TTC549 (cell line): ENCODE results near the gene MUC21.
"Not testable (repeated sequence)": the region's sequence is repeated elsewhere in the genome, so short reads cannot be mapped to it uniquely, and the experiment has no call there.

Source experiments
- FAIRE-seq: peaks from 2 replicates; lab custom pipeline; 2012; peaks lifted over from hg19 to GRCh38; lab: Jason Lieb, UNC

Gene MUC21

DNA sequence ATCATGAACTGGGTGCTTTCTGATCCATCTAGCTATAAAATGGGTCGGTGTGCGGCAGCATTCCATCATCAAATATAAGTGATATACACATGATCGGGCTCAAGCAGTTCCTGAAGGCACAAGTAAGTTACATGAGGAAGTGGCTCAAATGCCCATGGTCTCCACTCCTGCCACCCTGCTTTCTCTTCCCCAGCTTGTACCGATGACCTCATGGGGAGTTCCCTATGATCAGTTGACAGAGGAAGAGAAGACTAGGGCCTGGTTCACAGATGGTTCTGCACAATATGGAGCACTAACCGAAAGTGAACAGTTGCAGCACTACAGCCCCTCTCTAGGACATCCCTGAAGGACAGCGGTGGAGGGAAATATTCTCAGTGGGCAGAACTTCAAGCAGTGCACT is 14.3 kb upstream of the MUC21 start:
- not testable (repeated sequence) for FAIRE-seq

- FAIRE-seq, result no peak
Measured at GRCh38 chr6:30970946-30971345, 12.6 kb upstream of the MUC21 start.

DNA sequence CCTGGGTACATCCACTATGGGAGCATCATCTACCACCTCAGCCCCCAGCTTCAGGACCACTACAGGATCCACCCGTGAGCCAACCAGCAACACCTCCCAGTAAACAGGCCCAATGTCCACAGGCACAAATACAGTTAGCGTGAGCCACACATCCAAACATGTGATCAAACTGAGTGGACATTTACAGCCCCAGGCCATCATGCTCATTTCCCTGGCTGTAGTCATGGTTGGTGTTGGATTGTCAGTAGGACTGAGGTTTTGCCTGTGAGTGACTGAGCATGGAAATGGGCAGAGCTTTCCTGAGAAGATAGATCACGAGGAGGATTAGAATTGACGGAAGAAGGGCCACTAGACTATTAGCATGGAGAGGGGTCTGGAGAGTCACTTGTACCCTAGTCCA is 10.7 kb upstream of the MUC21 start:
- FAIRE-seq, result no peak

- no peak for FAIRE-seq
Measured at GRCh38 chr6:30974490-30975252, 8.8 kb upstream of the MUC21 start.

GRCh38 chr6:30979141-30979540 is 4.4 kb upstream of the MUC21 start:
- FAIRE-seq, result no peak

- FAIRE-seq, result no peak
Measured at GRCh38 chr6:30979690-30980089, 3.8 kb upstream of the MUC21 start.

DNA sequence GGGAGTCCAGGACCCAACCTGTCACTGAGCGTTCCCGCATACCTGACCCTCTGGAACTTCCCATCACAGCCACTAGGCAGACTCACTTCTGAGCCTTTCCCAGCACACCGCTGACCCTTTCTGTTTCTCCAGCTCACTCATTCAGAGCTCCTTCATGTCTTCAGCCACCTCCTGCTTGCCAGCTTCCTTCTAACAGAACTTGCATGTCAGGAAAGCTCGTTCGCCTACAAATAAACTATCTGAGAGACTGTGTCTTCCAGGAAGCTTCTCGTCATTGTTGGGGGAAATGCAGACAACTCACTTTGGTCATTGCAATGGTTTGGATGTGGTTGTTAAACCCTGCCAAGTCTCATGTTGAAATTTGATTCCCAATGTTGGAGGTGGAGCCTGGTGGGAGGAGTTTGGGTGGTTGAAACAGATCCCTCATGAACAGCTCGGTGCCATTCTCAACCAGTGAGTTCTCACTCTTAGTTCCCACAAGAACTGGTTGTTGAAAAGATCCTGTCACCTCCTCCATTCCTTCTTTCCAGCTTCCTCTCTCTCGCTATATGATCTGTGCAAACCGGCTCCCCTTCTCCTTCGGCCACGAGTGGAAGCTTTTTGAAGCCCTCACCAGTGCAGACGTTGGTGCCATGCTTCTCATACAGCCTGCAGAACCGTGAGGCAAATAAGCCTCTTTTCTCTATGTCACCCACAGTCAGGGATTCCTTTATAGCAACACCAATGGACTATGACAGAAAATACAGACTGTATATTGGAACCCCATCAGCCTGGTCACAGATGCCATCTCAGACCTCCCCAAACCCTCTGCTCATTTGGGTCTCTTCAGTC is 1.4 kb upstream of the MUC21 start:
- no peak for FAIRE-seq

DNA sequence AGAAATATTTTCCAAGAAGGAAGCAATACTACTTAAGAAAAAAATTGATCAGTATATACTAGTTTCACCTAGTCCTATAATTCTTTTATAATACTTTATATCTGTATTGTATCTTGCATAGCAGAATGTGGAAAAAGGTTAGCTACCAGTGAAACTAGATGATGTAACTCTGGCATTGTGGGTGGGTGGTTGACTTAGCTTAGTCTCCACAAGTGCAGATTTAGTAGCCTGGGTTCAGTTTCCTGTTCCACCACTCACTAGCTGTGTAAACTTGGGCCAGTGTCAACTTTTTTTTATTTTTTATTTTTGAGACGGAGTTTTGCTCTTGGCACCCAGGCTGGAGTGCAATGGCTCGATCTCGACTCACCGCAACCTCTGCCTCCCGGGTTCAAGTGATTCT is 2.0 kb downstream of the MUC21 start:
- FAIRE-seq, result no peak

DNA sequence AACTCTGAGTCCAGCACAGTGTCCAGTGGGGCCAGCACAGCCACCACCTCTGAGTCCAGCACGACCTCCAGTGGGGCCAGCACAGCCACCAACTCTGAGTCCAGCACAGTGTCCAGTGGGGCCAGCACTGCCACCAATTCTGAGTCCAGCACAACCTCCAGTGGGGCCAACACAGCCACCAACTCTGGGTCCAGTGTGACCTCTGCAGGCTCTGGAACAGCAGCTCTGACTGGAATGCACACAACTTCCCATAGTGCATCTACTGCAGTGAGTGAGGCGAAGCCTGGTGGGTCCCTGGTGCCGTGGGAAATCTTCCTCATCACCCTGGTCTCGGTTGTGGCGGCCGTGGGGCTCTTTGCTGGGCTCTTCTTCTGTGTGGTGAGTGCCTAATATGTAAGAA is 3.8 kb downstream of the MUC21 start:
- no peak for FAIRE-seq

DNA sequence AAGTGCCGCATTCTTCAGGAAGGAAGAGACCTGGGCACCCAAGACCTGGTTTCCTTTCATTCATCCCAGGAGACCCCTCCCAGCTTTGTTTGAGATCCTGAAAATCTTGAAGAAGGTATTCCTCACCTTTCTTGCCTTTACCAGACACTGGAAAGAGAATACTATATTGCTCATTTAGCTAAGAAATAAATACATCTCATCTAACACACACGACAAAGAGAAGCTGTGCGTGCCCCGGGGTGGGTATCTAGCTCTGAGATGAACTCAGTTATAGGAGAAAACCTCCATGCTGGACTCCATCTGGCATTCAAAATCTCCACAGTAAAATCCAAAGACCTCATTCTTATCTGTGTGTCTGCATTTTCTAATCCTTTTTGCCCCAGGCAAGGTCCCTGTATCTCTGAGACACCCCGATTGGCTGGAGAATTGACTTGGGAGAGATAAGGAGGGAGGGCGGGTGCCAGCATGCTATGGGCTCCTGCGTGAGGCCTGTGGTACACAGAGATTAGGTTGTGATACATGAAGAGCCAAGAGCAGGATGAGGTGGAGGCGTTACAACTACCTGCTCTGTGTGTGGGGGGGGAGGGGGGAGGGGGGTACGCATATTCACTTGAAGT is 4.8 kb downstream of the MUC21 start:
- FAIRE-seq, result no peak

GRCh38 chr6:30990422-30991086 is 7.0 kb downstream of the MUC21 start:
- no peak for FAIRE-seq

GRCh38 chr6:30991891-30992290 is 8.4 kb downstream of the MUC21 start:
- no peak for FAIRE-seq

DNA sequence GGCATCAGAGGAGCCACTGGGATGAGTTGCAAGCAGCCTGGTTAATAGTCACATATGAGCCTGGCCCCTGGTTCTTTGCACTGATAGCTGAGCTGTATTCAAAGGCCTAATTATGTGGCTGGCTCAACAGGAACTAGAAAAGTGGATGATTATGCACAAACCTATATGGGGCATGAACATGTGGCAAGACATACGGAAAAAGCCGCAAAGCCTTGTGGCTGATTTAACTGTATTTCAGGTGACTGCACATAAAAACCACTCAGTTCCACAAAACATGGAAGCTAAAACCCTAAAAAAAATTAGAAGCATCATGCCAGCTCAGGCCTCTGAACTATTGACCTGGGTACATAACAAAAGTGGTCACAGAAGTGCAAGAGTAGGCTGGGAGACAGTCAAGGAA is 13.8 kb downstream of the MUC21 start:
- no peak for FAIRE-seq

GRCh38 chr6:30998785-30999184 is 15.3 kb downstream of the MUC21 start:
- FAIRE-seq, result no peak

DNA sequence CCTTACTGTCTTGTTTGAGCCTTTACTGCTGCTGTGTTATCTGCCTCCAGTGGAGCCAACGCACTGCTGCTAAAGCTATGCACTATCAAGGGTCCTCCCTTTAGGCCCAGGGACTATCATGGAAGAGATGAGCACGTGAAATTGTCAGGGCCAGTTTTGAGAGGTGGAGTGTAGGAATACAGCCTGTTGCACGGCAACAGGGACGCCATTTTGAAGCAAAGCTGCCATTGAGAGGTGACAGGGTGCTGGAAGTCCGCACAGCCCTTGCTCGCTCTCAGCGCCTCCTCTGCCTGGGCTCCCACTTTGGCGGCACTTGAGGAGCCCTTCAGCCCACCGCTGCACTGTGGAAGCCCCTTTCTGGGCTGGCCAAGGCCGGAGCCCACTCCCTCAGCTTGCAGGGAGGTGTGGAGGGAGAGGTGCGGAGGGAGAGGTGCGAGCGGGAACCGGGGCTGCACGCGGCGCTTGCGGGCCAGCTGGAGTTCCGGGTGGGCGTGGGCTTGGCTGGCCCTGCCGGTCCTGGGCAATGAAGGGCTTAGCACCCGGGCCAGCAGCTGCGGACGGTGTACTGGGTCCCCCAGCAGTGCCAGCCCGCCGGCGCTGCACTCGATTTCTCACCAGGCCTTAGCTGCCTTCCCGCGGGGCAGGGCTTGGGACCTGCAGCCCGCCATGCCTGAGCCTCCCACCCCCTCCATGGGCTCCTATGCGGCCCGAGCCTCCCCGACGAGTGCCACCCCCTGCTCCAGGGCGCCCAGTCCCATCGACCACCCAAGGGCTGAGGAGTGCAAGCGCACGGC is 16.7 kb downstream of the MUC21 start:
- FAIRE-seq, result not testable (repeated sequence)

DNA sequence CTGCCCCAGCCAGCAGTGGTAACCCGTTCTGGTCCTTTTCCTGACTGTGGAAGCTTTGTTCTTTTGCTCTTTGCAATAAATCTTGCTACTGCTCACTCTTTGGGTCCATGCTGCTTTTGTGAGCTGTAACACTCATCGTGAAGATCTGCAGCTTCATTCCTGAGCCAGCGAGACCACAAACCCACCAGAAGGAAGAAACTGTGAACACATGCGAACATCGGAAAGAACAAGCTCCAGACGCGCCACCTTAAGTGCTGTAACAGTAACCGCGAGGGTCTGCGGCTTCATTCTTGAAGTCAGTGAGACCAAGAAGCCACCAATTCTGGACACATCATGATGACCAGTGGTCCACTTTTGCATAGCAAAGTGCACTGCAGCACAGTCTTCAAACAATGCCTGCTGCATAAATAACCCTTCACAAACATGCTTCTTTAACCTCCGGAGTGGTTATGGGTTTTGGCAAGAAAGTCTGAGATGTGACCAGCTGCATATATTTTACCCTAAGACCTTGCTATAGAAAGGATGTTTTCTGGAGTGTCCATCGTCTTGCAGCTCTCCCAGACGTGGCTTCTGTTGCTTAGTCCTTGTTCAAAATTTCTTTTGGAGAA is 17.9 kb downstream of the MUC21 start:
- FAIRE-seq, result no peak

GRCh38 chr6:31002471-31002870 is 19.0 kb downstream of the MUC21 start:
- FAIRE-seq, result no peak

- no peak for FAIRE-seq
Measured at GRCh38 chr6:31004794-31005193, 21.3 kb downstream of the MUC21 start.

DNA sequence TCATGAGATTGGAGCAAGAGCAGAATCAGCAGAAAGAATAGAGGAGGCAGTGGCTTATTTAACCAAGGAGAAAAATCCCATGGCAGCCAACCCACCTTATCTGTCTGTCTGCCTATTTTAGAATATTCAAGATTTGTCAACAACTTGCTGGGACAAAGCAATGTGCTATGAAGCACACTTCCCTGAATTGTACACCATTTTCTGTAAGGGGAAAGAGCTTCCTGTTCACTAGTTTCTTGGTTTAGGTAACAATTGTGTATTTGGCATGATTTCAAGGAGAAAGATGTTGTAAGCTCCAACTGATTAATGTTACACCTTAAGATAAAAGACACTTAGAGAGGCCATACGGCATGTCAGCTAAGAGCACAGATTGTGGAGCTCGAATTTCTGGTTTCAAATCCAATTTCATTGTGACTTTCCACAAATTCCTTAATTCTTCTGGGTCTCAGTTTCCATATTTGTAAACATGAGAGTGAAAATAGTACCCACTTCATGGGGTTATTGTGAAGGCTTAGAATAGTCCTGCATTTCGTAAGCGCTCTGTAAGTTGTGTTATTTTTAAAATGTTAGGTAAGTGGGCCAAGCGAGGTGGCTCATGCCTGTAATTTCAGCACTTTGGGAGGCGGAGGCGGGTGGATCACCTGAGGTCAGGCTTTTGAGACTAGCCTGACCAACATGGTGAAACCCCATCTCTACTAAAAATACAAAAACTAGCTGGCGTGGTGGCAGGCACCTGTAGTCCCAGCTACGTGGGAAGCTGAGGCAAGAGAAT is 21.9 kb downstream of the MUC21 start:
- no peak for FAIRE-seq

DNA sequence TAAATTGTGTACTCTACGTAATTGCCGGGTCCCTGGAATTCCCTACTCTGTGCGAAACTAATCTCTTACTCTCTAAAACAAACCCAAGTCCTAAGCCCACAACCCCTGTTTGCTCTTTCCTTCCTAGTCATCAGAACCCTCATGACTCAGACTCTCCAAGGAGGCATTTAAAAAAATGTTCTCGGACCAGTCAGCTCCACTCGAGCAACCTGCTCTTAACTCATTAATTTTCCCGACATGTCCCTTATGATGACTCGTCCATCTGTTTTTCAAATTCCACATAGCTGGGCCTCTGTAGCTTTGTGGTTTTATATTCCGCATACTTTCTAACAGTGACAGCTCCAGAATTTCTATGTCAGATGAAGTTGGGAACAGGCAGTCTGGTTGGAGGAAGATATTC is 24.2 kb downstream of the MUC21 start:
- FAIRE-seq, result no peak

DNA sequence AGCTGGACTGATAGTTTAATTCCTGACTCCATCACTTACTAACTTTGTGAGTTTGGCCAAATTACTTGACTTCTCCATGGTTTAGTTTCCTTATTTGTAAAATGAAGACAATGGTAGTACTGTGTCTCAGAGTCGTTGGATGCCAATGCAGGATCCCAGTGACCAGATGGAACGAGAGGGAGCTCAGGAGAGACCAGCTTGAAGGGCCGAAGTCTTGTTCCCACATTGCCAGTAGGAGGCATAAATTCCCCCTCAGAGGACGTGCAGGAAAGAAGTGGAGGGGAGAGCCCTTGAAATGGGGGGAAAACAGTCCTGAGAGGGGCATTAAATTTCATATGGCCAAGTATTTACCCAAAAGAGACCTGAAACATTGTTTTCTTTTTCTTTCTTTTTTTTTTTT is 24.6 kb downstream of the MUC21 start:
- FAIRE-seq, result no peak
